ENCODE measurements around the gene DOCK7.

The DOCK7 gene

GRCh38 chr1:62420214-62420613 lies 268.0 kb downstream of the DOCK7 start:
- Histone ChIP-seq H3K4me3 (ENCODE audit: low read depth, low read length) (no peak overlapping the region), H3K18ac (ENCODE audit: low read length) (no peak overlapping the region), H4K91ac (ENCODE audit: low read depth, low read length) (no peak overlapping the region), H3K79me2 (ENCODE audit: control insufficient read depth, insufficient read depth, low read length, poor library complexity) (no peaks in the 10 kb centered on the region), H3K27ac (ENCODE audit: low read depth, low read length) (no peak overlapping the region), H4K8ac (ENCODE audit: low read depth, low read length) (no peak overlapping the region), H3K4me1 (ENCODE audit: control insufficient read depth in 1 of 2, insufficient read depth in 2 of 2, low read length in 2 of 2) (no peaks in the 10 kb centered on the region), H2BK5ac (ENCODE audit: low read depth, low read length, poor library complexity) (no peak overlapping the region), H3K9ac (ENCODE audit: low read length) (no peak overlapping the region), H3K27me3 (ENCODE audit: insufficient read depth, low read length) (no peaks in the 10 kb centered on the region), H3K4me2 (ENCODE audit: low read length) (no peak overlapping the region), H3K4ac (ENCODE audit: low read depth, low read length) (no peak overlapping the region), H2AK5ac (ENCODE audit: low read length) (no peak overlapping the region), H3K23ac (ENCODE audit: low read length) (no peak overlapping the region), H2BK12ac (ENCODE audit: low read length) (no peak overlapping the region), H2AFZ (ENCODE audit: insufficient read depth, low read length, poor library complexity) (no peak overlapping the region), H2BK120ac (ENCODE audit: insufficient read depth, low read length, poor library complexity) (no peak overlapping the region), H3K36me3 (ENCODE audit: control insufficient read depth in 1 of 2, insufficient read depth in 2 of 2, low read length in 2 of 2) (no peaks in the 10 kb centered on the region), H3K79me1 (ENCODE audit: low read length) (no peaks in the 10 kb centered on the region), H3K14ac (ENCODE audit: low read length) (no peak overlapping the region), H3K9me3 (ENCODE audit: insufficient read depth, low read depth, low read length) (no peaks in the 10 kb centered on the region), H4K12ac (ENCODE audit: low read depth, low read length) (no peak overlapping the region)
- no peak for DNase-seq
- no CpG with 5 or more reads among the region's 1 CpG for WGBS (ENCODE audit: extremely low coverage, insufficient coverage, insufficient read length)

- no peak for DNase-seq
Observed at GRCh38 chr1:62417351-62417999, 270.7 kb downstream of the DOCK7 start.

DNA sequence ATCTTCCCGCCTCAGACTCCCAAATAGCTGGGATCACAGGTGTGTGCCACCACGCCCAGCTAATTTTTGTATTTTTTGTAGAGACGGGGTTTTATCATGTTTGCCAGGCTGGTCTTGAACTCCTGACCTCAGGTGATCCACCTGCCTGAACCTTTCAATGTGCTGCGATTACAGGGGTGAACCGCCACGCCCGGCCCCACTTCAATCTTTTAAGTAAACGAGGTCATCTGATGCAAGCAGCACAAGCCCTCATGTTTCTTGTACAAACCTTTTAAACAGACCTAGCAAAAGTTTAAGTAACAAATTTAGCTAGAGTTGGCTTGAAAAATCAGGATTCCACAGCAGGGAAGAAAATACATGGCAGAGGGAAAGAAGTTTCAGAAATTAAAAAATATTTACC lies 272.5 kb downstream of the DOCK7 start:
- H2AFZ ChIP-seq (ENCODE audit: insufficient read depth, low read length, poor library complexity) = no peak overlapping the region
- H3K9me3 ChIP-seq (ENCODE audit: insufficient read depth, low read depth, low read length) = no peaks in the 10 kb centered on the region
- H3K4me1 ChIP-seq (ENCODE audit: control insufficient read depth in 1 of 2, insufficient read depth in 2 of 2, low read length in 2 of 2) = no peaks in the 10 kb centered on the region
- no peak overlapping the region for H2BK120ac ChIP-seq (ENCODE audit: insufficient read depth, low read length, poor library complexity)
- H3K9ac ChIP-seq (ENCODE audit: low read length) = no peak overlapping the region
- H4K91ac ChIP-seq (ENCODE audit: low read depth, low read length) = no peak overlapping the region
- H3K4me2 ChIP-seq (ENCODE audit: low read length) = no peak overlapping the region
- H2BK5ac ChIP-seq (ENCODE audit: low read depth, low read length, poor library complexity) = no peak overlapping the region
- H3K14ac ChIP-seq (ENCODE audit: low read length) = no peak overlapping the region
- H3K79me1 ChIP-seq (ENCODE audit: low read length) = no peaks in the 10 kb centered on the region
- no peak for DNase-seq
- no peak overlapping the region for H4K8ac ChIP-seq (ENCODE audit: low read depth, low read length)
- H2BK12ac ChIP-seq (ENCODE audit: low read length) = no peak overlapping the region
- no peak overlapping the region for H3K27ac ChIP-seq (ENCODE audit: low read depth, low read length)
- no peaks in the 10 kb centered on the region for H3K79me2 ChIP-seq (ENCODE audit: control insufficient read depth, insufficient read depth, low read length, poor library complexity)
- no peak overlapping the region for H4K12ac ChIP-seq (ENCODE audit: low read depth, low read length)
- no peak overlapping the region for H2AK5ac ChIP-seq (ENCODE audit: low read length)
- no peak overlapping the region for H3K4me3 ChIP-seq (ENCODE audit: low read depth, low read length)
- WGBS (ENCODE audit: extremely low coverage, insufficient coverage, insufficient read length) = no CpG with 5 or more reads among the region's 8 CpGs
- no peaks in the 10 kb centered on the region for H3K36me3 ChIP-seq (ENCODE audit: control insufficient read depth in 1 of 2, insufficient read depth in 2 of 2, low read length in 2 of 2)
- H3K18ac ChIP-seq (ENCODE audit: low read length) = no peak overlapping the region
- no peaks in the 10 kb centered on the region for H3K27me3 ChIP-seq (ENCODE audit: insufficient read depth, low read length)
- no peak overlapping the region for H3K23ac ChIP-seq (ENCODE audit: low read length)
- H3K4ac ChIP-seq (ENCODE audit: low read depth, low read length) = no peak overlapping the region

More at GRCh38 chr1:62417351-62417999, 270.7 kb downstream of the DOCK7 start:
- no peaks in the 10 kb centered on the region for H3K9me3 ChIP-seq (ENCODE audit: insufficient read depth, low read depth, low read length)
- H3K4me1 ChIP-seq (ENCODE audit: control insufficient read depth in 1 of 2, insufficient read depth in 2 of 2, low read length in 2 of 2) = no peaks in the 10 kb centered on the region
- no peak overlapping the region for H2BK12ac ChIP-seq (ENCODE audit: low read length)
- no peak overlapping the region for H3K4me3 ChIP-seq (ENCODE audit: low read depth, low read length)
- H2AFZ ChIP-seq (ENCODE audit: insufficient read depth, low read length, poor library complexity) = no peak overlapping the region
- no peak overlapping the region for H3K4ac ChIP-seq (ENCODE audit: low read depth, low read length)
- H2AK5ac ChIP-seq (ENCODE audit: low read length) = no peak overlapping the region
- no peak overlapping the region for H4K8ac ChIP-seq (ENCODE audit: low read depth, low read length)
- H3K9ac ChIP-seq (ENCODE audit: low read length) = no peak overlapping the region
- no CpG with 5 or more reads among the region's 2 CpGs for WGBS (ENCODE audit: extremely low coverage, insufficient coverage, insufficient read length)
- H3K18ac ChIP-seq (ENCODE audit: low read length) = no peak overlapping the region
- no peak overlapping the region for H2BK120ac ChIP-seq (ENCODE audit: insufficient read depth, low read length, poor library complexity)
- H3K36me3 ChIP-seq (ENCODE audit: control insufficient read depth in 1 of 2, insufficient read depth in 2 of 2, low read length in 2 of 2) = no peaks in the 10 kb centered on the region
- no peak overlapping the region for H3K14ac ChIP-seq (ENCODE audit: low read length)
- H3K79me2 ChIP-seq (ENCODE audit: control insufficient read depth, insufficient read depth, low read length, poor library complexity) = no peaks in the 10 kb centered on the region
- no peaks in the 10 kb centered on the region for H3K27me3 ChIP-seq (ENCODE audit: insufficient read depth, low read length)
- no peak overlapping the region for H4K91ac ChIP-seq (ENCODE audit: low read depth, low read length)
- H3K4me2 ChIP-seq (ENCODE audit: low read length) = no peak overlapping the region
- H4K12ac ChIP-seq (ENCODE audit: low read depth, low read length) = no peak overlapping the region
- H3K23ac ChIP-seq (ENCODE audit: low read length) = no peak overlapping the region
- H3K79me1 ChIP-seq (ENCODE audit: low read length) = no peaks in the 10 kb centered on the region
- H2BK5ac ChIP-seq (ENCODE audit: low read depth, low read length, poor library complexity) = no peak overlapping the region
- no peak overlapping the region for H3K27ac ChIP-seq (ENCODE audit: low read depth, low read length)

DNA sequence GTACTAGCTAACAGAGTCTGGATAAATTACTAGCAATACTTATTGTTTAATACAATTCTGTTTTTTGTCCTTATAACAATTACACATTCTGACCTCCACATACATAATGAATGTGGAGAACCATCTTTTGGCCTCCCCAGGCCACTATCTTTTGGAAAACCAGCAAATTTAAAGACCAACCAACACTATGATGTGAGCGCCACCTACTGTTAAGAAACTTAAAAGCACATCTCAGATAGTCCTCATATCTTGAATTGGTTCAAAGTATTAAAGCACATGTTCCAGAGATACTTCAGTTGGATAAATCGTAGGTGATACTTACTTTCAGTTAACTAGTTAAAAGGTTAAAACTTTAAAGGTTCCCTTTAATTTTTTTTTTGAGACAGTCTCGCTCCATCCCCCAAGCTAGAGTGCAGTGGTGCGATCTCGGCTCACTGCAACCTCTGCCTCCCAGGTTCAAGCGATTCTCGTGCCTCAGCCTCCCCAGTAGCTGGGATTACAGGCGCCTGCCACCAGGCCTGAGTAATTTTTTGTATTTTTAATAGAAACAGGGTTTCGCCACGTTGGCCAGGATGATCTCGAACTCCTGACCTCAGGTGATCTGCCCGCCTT lies 280.7 kb downstream of the DOCK7 start:
- H2BK5ac ChIP-seq (ENCODE audit: low read depth, low read length, poor library complexity) = no peak overlapping the region
- no peak overlapping the region for H2BK120ac ChIP-seq (ENCODE audit: insufficient read depth, low read length, poor library complexity)
- no peak overlapping the region for H2AFZ ChIP-seq (ENCODE audit: insufficient read depth, low read length, poor library complexity)
- H3K27ac ChIP-seq (ENCODE audit: low read depth, low read length) = no peak overlapping the region
- H3K27me3 ChIP-seq (ENCODE audit: insufficient read depth, low read length) = no peaks in the 10 kb centered on the region
- no peaks in the 10 kb centered on the region for H3K36me3 ChIP-seq (ENCODE audit: control insufficient read depth in 1 of 2, insufficient read depth in 2 of 2, low read length in 2 of 2)
- H3K4me3 ChIP-seq (ENCODE audit: low read depth, low read length) = no peak overlapping the region
- no peak overlapping the region for H3K4ac ChIP-seq (ENCODE audit: low read depth, low read length)
- no peak overlapping the region for H3K18ac ChIP-seq (ENCODE audit: low read length)
- peaks cover 2% of the 10 kb centered on the region for H3K79me1 ChIP-seq (ENCODE audit: low read length)
- no peak overlapping the region for H4K8ac ChIP-seq (ENCODE audit: low read depth, low read length)
- H3K9ac ChIP-seq (ENCODE audit: low read length) = no peak overlapping the region
- no peak overlapping the region for H3K23ac ChIP-seq (ENCODE audit: low read length)
- H3K14ac ChIP-seq (ENCODE audit: low read length) = no peak overlapping the region
- H2BK12ac ChIP-seq (ENCODE audit: low read length) = no peak overlapping the region
- H4K12ac ChIP-seq (ENCODE audit: low read depth, low read length) = no peak overlapping the region
- no peak overlapping the region for H2AK5ac ChIP-seq (ENCODE audit: low read length)
- WGBS (ENCODE audit: extremely low coverage, insufficient coverage, insufficient read length) = no CpG with 5 or more reads among the region's 12 CpGs
- no peaks in the 10 kb centered on the region for H3K9me3 ChIP-seq (ENCODE audit: insufficient read depth, low read depth, low read length)
- peak; percentile 24 to 91 for DNase-seq
- no peak overlapping the region for H4K91ac ChIP-seq (ENCODE audit: low read depth, low read length)
- H3K79me2 ChIP-seq (ENCODE audit: control insufficient read depth, insufficient read depth, low read length, poor library complexity) = no peaks in the 10 kb centered on the region
- peaks cover 2 to 4% of the 10 kb centered on the region in 2 experiments for H3K4me1 ChIP-seq (ENCODE audit: control insufficient read depth in 1 of 2, insufficient read depth in 2 of 2, low read length in 2 of 2)
- H3K4me2 ChIP-seq (ENCODE audit: low read length) = no peak overlapping the region
